ENCODE data around the gene POU6F1.

Gene POU6F1

DNA sequence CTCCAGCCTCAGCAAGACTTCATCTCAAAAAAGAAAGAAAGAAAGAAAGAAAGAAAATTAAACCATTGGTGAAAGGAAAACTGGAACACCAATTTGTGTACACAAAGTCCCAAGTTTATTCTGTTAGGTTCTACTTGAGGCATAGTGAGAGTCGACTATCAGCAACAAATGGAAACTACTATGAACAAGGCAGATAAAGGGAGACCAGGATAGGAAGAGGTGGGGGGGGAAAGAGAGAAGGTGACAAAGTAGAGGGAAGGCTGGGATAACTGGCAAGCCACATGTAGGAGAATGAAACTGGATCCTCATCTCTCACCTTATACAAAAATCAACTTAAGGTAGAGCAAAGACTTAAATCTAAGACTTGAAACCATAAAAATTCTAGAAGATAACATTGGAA, 70.6 kb downstream of the POU6F1 start:
- TF ChIP-seq POLR2A (IDR thresholded peaks at IDR 0.05; ENCODE audit: extremely low read depth, insufficient read length) (no peak), MYC (IDR thresholded peaks at IDR 0.05; ENCODE audit: low read depth, low read length) (no peak)
- TF ChIP-seq, protein P1, sequence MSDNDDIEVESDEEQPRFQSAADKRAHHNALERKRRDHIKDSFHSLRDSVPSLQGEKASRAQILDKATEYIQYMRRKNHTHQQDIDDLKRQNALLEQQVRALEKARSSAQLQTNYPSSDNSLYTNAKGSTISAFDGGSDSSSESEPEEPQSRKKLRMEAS (IDR thresholded peaks at IDR 0.05; ENCODE audit: low read depth, low read length): no peak
- TF ChIP-seq, protein P2, sequence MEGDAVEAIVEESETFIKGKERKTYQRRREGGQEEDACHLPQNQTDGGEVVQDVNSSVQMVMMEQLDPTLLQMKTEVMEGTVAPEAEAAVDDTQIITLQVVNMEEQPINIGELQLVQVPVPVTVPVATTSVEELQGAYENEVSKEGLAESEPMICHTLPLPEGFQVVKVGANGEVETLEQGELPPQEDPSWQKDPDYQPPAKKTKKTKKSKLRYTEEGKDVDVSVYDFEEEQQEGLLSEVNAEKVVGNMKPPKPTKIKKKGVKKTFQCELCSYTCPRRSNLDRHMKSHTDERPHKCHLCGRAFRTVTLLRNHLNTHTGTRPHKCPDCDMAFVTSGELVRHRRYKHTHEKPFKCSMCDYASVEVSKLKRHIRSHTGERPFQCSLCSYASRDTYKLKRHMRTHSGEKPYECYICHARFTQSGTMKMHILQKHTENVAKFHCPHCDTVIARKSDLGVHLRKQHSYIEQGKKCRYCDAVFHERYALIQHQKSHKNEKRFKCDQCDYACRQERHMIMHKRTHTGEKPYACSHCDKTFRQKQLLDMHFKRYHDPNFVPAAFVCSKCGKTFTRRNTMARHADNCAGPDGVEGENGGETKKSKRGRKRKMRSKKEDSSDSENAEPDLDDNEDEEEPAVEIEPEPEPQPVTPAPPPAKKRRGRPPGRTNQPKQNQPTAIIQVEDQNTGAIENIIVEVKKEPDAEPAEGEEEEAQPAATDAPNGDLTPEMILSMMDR (IDR thresholded peaks at IDR 0.05; ENCODE audit: low read depth, low read length): no peak
- DNase-seq (ENCODE audit: low read depth): no peak
- no peak overlapping the region for H3K4me3 ChIP-seq (ENCODE audit: low read depth, low read length)

DNA sequence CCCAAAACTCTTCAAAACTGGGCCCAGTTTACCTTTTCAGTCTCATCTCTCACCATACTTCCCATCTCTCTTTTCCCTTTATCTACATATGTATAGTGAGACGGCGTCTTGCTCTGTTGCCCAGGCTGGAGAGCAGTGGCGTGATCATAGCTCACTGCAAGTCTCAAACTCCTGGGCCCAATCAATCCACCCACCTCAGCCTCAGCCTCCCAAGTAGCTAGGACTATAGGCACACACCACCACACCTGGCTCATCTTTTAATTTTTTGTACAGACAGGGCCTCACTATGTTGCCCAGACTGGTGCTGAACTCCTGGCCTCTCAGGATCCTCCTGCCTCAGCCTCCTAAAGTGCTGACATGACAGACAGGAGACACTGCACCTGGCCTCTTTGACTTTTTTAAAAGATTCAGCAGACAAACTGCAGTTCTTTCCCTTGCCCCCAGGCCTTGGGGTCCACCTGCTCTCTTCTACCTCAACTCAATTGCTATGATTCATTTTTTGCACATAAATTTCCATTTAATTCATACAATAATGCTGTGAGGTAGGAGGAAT, 78.5 kb downstream of the POU6F1 start:
- no peak overlapping the region for H3K4me3 ChIP-seq (ENCODE audit: low read depth, low read length)
- DNase-seq (ENCODE audit: low read depth): no peak
- TF ChIP-seq POLR2A (IDR thresholded peaks at IDR 0.05; ENCODE audit: extremely low read depth, insufficient read length) (no peak), MYC (IDR thresholded peaks at IDR 0.05; ENCODE audit: low read depth, low read length) (no peak)
- TF ChIP-seq, protein P2 (IDR thresholded peaks at IDR 0.05; ENCODE audit: low read depth, low read length): no peak
- TF ChIP-seq, protein P1 (IDR thresholded peaks at IDR 0.05; ENCODE audit: low read depth, low read length): no peak

Data from NB4 (cell line).